Testis (tissue), 2 donors: ENCODE measurements around the gene ABHD16B.

Source experiments
- POLR2A ChIP-seq: fragments of 450-650 bp; IDR thresholded peaks from one replicate; pipeline ENCODE4 v1.6.1; 2017; ENCODE audit warnings: antibody characterized with exemption, mild to moderate bottlenecking, moderate library complexity
- TF ChIP-seq, protein P1 (sequence below), 3 experiments: fragments of 450-650 bp in 2 of 3; fragments of 200-600 bp in 1 of 3; sonication (generic) in 1 of 3; IDR thresholded peaks; one replicate each; pipeline ENCODE4 v1.5.1; 2016 to 2019; ENCODE audit warnings: antibody characterized with exemption in 3 of 3, mild to moderate bottlenecking in 2 of 3, moderate library complexity in 1 of 3

DNA sequence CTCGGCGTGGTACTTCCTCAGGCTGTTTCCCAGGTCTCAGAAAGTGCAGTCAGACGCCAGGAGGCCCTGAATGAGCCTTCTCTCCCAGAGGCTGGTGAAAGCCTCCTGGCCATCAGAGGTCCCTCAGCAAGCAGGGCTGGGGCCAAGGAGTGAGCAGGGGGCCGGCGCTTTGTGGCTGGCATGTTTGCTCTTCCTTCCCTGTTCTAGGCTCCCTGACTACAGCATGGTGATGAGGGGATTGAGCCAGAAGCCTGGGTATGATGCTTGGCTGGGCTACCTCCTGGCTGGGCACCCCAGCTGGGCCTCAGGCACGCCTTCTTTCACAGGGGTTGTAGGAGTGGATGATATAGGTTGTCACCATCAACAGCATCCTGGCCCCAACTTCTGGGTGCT is 21.9 kb downstream of the ABHD16B start:
- TF ChIP-seq, protein P1, sequence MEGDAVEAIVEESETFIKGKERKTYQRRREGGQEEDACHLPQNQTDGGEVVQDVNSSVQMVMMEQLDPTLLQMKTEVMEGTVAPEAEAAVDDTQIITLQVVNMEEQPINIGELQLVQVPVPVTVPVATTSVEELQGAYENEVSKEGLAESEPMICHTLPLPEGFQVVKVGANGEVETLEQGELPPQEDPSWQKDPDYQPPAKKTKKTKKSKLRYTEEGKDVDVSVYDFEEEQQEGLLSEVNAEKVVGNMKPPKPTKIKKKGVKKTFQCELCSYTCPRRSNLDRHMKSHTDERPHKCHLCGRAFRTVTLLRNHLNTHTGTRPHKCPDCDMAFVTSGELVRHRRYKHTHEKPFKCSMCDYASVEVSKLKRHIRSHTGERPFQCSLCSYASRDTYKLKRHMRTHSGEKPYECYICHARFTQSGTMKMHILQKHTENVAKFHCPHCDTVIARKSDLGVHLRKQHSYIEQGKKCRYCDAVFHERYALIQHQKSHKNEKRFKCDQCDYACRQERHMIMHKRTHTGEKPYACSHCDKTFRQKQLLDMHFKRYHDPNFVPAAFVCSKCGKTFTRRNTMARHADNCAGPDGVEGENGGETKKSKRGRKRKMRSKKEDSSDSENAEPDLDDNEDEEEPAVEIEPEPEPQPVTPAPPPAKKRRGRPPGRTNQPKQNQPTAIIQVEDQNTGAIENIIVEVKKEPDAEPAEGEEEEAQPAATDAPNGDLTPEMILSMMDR (IDR thresholded peaks at IDR 0.05) = no peak
- no peak for TF ChIP-seq POLR2A
